Uterus (tissue), 4 donors: Measurements from ENCODE around the gene SLC35A2. TPM values are rescaled to one million over a fixed set of nuclear protein-coding genes. Genes with fewer than 3 reads are reported as not detected.
A peak's percentile ranks its signal among the peaks of the same experiment; 100 is the strongest.

Experiments used
- DNase-seq, 2 donors: peaks; one replicate each; pipeline ENCODE4 v3.0.0-alpha.2; 2019 to 2020
- H3K27ac ChIP-seq, 2 donors: fragments of 200-600 bp; sonication (generic); 1 replicate in 1 of 2; 2 replicates in 1 of 2; pipeline ENCODE4 v1.5.1; 2016 to 2018
- H3K27me3 ChIP-seq, 2 donors: fragments of 200-600 bp; sonication (generic); one replicate each; pipeline ENCODE4 v1.5.1; 2018 to 2019; ENCODE audit warnings: control low read depth in 1 of 2
- H3K36me3 ChIP-seq, 2 donors: fragments of 200-600 bp; sonication (generic); one replicate each; pipeline ENCODE4 v1.5.1; 2019; ENCODE audit warnings: control low read depth in 1 of 2
- H3K4me1 ChIP-seq, 2 donors: fragments of 200-600 bp; sonication (generic); one replicate each; pipeline ENCODE4 v1.5.1; 2018 to 2019; ENCODE audit warnings: control low read depth in 1 of 2
- H3K4me3 ChIP-seq, 2 donors: fragments of 200-600 bp; sonication (generic); 1 replicate in 1 of 2; 2 replicates in 1 of 2; pipeline ENCODE4 v1.5.1; 2018 to 2019; ENCODE audit warnings: mild to moderate bottlenecking in 1 of 2
- H3K9me3 ChIP-seq, 2 donors: fragments of 200-600 bp; sonication (generic); one replicate each; pipeline ENCODE4 v1.5.1; 2019; ENCODE audit warnings: control low read depth in 1 of 2
- POLR2A ChIP-seq, 2 donors: fragments of 450-650 bp; IDR thresholded peaks; one replicate each; pipeline ENCODE4 v1.6.1; 2016; ENCODE audit warnings: antibody characterized with exemption in 2 of 2, mild to moderate bottlenecking in 1 of 2, moderate library complexity in 1 of 2
- intact Hi-C: fragments of 100-400 bp; cut with DNase I; formaldehyde crosslinking; loops from one replicate; pipeline ENCODE4 v1.15.1; 2023; ENCODE audit warnings: low total_unique reads
- total RNA-seq, 4 donors: library from RNA; depleted of rRNA in 3 of 4; stranded (reverse); fragments of >200 nt in 3 of 4; gene quantifications; one replicate each; pipeline versions ENCODE4 v1.1.0 to v1.2.4, GENCODE V29; 2014 to 2023
- TF ChIP-seq, protein P1 (sequence below), 4 experiments: fragments of 200-600 bp in 2 of 4; fragments of 450-650 bp in 2 of 4; sonication (generic) in 2 of 4; IDR thresholded peaks; one replicate each; pipeline ENCODE4 v1.5.1; 2016 to 2019; ENCODE audit warnings: antibody characterized with exemption in 4 of 4, mild to moderate bottlenecking in 2 of 4, moderate library complexity in 1 of 4
- donor health status: DM: yes; HTN: yes; CAD: no.

SLC35A2 gene
- total RNA-seq, 4 donors from 2014 or later, result 4.4 to 16.9 (median 11.1) TPM

GRCh38 chrX:48901069-48901468, 10.4 kb downstream of the SLC35A2 start:
- DNase-seq, result no peak
- no peaks in the 10 kb centered on the region for H3K9me3 ChIP-seq
- TF ChIP-seq POLR2A (IDR thresholded peaks at IDR 0.05), result no peak
- TF ChIP-seq, protein P1, sequence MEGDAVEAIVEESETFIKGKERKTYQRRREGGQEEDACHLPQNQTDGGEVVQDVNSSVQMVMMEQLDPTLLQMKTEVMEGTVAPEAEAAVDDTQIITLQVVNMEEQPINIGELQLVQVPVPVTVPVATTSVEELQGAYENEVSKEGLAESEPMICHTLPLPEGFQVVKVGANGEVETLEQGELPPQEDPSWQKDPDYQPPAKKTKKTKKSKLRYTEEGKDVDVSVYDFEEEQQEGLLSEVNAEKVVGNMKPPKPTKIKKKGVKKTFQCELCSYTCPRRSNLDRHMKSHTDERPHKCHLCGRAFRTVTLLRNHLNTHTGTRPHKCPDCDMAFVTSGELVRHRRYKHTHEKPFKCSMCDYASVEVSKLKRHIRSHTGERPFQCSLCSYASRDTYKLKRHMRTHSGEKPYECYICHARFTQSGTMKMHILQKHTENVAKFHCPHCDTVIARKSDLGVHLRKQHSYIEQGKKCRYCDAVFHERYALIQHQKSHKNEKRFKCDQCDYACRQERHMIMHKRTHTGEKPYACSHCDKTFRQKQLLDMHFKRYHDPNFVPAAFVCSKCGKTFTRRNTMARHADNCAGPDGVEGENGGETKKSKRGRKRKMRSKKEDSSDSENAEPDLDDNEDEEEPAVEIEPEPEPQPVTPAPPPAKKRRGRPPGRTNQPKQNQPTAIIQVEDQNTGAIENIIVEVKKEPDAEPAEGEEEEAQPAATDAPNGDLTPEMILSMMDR (IDR thresholded peaks at IDR 0.05), result no peak
- H3K4me1 ChIP-seq, result no peaks in the 10 kb centered on the region
- intact Hi-C loops, result no loop called here
- H3K36me3 ChIP-seq, result no peaks in the 10 kb centered on the region
- H3K27ac ChIP-seq, result no peak overlapping the region
- H3K4me3 ChIP-seq, result no peak overlapping the region
- no peaks in the 10 kb centered on the region for H3K27me3 ChIP-seq

- TF ChIP-seq, protein P1 (IDR thresholded peaks at IDR 0.05), result no peak
- no peak for TF ChIP-seq POLR2A (IDR thresholded peaks at IDR 0.05)
- H3K9me3 ChIP-seq, result no peaks in the 10 kb centered on the region
- no peak for DNase-seq
- no peaks in the 10 kb centered on the region for H3K27me3 ChIP-seq
- no peak overlapping the region for H3K27ac ChIP-seq
- intact Hi-C loops, result no loop called here
- no peaks in the 10 kb centered on the region for H3K36me3 ChIP-seq
- H3K4me1 ChIP-seq, result no peaks in the 10 kb centered on the region
- no peak overlapping the region for H3K4me3 ChIP-seq
These were observed 12.4 kb downstream of the SLC35A2 start for GRCh38 chrX:48899078-48899410.

- intact Hi-C loops, result no loop called here
- no peaks in the 10 kb centered on the region for H3K36me3 ChIP-seq
- H3K4me1 ChIP-seq, result no peaks in the 10 kb centered on the region
- no peaks in the 10 kb centered on the region for H3K9me3 ChIP-seq
- peak; percentile 71 to 83 for TF ChIP-seq POLR2A (IDR thresholded peaks at IDR 0.05)
- TF ChIP-seq, protein P1 (IDR thresholded peaks at IDR 0.05), result no peak
- H3K27me3 ChIP-seq, result no peaks in the 10 kb centered on the region
- H3K4me3 ChIP-seq, result peak within 1 kb of the TSS; percentile 54 to 59
- peak within 1 kb of the TSS; percentile 86 to 95 for H3K27ac ChIP-seq
- DNase-seq, result peak; percentile 88 to 90
These were observed 13.7 kb downstream of the SLC35A2 start, which contains the start of the genes PQBP1 and TIMM17B for GRCh38 chrX:48897625-48898306. Gene PQBP1, plus strand, starts transcription at chrX:48897930. Its CDS starts 580 bp downstream, at chrX:48898510. Gene TIMM17B, minus strand, starts transcription at chrX:48897768. Its CDS starts 19 bp downstream, at chrX:48897749.

DNA sequence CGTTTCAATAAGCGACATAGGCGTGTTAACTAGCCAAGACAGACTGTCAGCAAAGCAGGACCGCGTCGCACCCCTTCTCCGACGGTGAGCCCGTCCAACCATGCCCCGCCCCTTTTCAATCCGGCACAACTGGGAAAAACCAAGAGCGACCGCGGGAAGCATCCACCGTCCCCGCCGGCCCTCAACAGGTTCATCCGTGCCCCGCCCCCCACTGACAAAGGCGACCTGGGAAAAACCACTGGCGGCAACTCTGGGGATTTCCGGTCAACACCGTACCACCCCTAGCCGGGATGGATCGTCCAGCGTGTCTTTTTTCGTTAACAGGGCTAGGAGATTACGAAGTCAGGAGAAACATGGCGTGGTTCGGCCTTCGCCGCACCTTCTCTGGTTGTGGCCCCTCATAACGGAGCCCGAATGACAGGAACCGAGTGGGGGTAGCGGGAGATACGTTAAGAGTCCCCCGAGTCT, 14.3 kb downstream of the SLC35A2 start:
- TF ChIP-seq, protein P1 (IDR thresholded peaks at IDR 0.05), result no peak
- no peak for TF ChIP-seq POLR2A (IDR thresholded peaks at IDR 0.05)
- Histone ChIP-seq H3K9me3 (no peaks in the 10 kb centered on the region), H3K27ac (peak overlapping the region; percentile 86 to 95), H3K4me3 (peak overlapping the region; percentile 54 to 59), H3K27me3 (no peaks in the 10 kb centered on the region), H3K36me3 (no peaks in the 10 kb centered on the region), H3K4me1 (no peaks in the 10 kb centered on the region)
- intact Hi-C loops, result no loop called here
- peak; percentile 78 to 82 for DNase-seq

DNA sequence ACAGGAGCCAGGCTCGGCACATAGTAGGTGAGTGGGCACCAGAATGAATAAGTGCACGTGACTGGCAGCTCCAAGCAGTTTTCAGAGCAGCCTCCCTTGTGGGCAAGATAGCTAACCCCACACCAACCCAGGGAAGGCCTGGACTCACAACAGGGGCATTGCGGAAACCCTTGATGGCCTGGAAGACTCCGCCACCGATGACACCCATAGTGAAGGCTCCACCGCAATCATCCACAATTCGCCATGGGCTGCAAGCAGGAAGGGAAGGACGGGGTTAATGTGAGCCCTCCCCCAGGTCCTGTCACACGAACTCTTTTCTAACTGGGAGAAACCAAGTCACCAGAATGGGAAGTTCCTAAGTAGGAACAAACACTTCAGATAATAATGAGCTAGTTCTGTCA, 14.8 kb downstream of the SLC35A2 start:
- no peaks in the 10 kb centered on the region for H3K4me1 ChIP-seq
- intact Hi-C loops, result no loop called here
- peak overlapping the region; percentile 54 to 59 for H3K4me3 ChIP-seq
- TF ChIP-seq POLR2A (IDR thresholded peaks at IDR 0.05), result no peak
- TF ChIP-seq, protein P1 (IDR thresholded peaks at IDR 0.05), result no peak
- H3K36me3 ChIP-seq, result no peaks in the 10 kb centered on the region
- H3K9me3 ChIP-seq, result no peaks in the 10 kb centered on the region
- peak overlapping the region; percentile 86 to 95 for H3K27ac ChIP-seq
- no peaks in the 10 kb centered on the region for H3K27me3 ChIP-seq
- no peak for DNase-seq
